Thoracic aorta (tissue), 2 donors: ENCODE data around the gene C4BPB. TPM values are rescaled to one million over a fixed set of nuclear protein-coding genes. Genes with fewer than 3 reads are reported as not detected.

ENCODE experiments used
- ATAC-seq: fragments of 150-250 bp; one replicate; pipeline ENCODE4 v1.8.0; 2017; ENCODE audit warnings: low read depth; ENCODE audit not compliant: insufficient number of reproducible peaks, low FRiP score
- DNase-seq: peaks from one replicate; pipeline ENCODE4 v3.0.0-alpha.2; 2020; ENCODE audit warnings: low spot score
- H3K27ac ChIP-seq, 2 donors: fragments of 200-600 bp; sonication (generic); 1 replicate in 1 of 2; 2 replicates in 1 of 2; pipeline ENCODE4 v1.5.1; 2016; ENCODE audit warnings: mild to moderate bottlenecking in 2 of 2, moderate library complexity in 2 of 2
- H3K27me3 ChIP-seq: fragments of 200-600 bp; sonication (generic); replicated peaks from 2 replicates; pipeline ENCODE4 v1.6.0; 2016; ENCODE audit warnings: mild to moderate bottlenecking; ENCODE audit not compliant: insufficient read depth
- H3K36me3 ChIP-seq: fragments of 200-600 bp; sonication (generic); one replicate; pipeline ENCODE4 v1.5.1; 2016
- H3K4me1 ChIP-seq, 2 donors: fragments of 200-600 bp; sonication (generic); 1 replicate in 1 of 2; 2 replicates in 1 of 2; pipeline versions ENCODE4 v1.5.1 to v1.6.0; 2016; ENCODE audit warnings: low read depth in 2 of 2, mild to moderate bottlenecking in 1 of 2; ENCODE audit not compliant: control insufficient read depth in 1 of 2
- H3K4me3 ChIP-seq: fragments of 200-600 bp; sonication (generic); 2 replicates; pipeline ENCODE4 v1.5.1; 2016; ENCODE audit warnings: mild to moderate bottlenecking
- H3K9me3 ChIP-seq: fragments of 200-600 bp; sonication (generic); 2 replicates; pipeline ENCODE4 v1.5.1; 2016
- CTCF ChIP-seq: fragments of 200-600 bp; sonication (generic); IDR thresholded peaks from one replicate; pipeline ENCODE4 v1.5.1; 2019; ENCODE audit warnings: antibody characterized with exemption
- total RNA-seq, 2 donors: library from RNA; depleted of rRNA; stranded (reverse); fragments of >200 nt; gene quantifications; one replicate each; pipeline versions ENCODE4 v1.1.0 to v1.2.3, GENCODE V29; 2016

C4BPB gene
- total RNA-seq, 2 donors from 2014 or later: 0.54 to 3.7 TPM

GRCh38 chr1:207067665-207068064 is 21.0 kb upstream of the C4BPB start:
- no peak for ATAC-seq
- H3K4me3 ChIP-seq: no peak overlapping the region
- no peak for DNase-seq
- H3K9me3 ChIP-seq: no peaks in the 10 kb centered on the region
- TF ChIP-seq CTCF: no peak
- H3K27ac ChIP-seq: no peak overlapping the region
- no peaks in the 10 kb centered on the region for H3K27me3 ChIP-seq
- H3K36me3 ChIP-seq: peaks cover 18% of the 10 kb centered on the region
- peaks cover 0 to 6% of the 10 kb centered on the region in 2 donors for H3K4me1 ChIP-seq

- Histone ChIP-seq H3K4me1 (peaks cover 0 to 6% of the 10 kb centered on the region in 2 donors), H3K9me3 (no peaks in the 10 kb centered on the region), H3K27me3 (no peaks in the 10 kb centered on the region), H3K36me3 (peaks cover 9% of the 10 kb centered on the region), H3K4me3 (no peak overlapping the region), H3K27ac (no peak overlapping the region)
- ATAC-seq: no peak
- TF ChIP-seq CTCF: no peak
- DNase-seq: no peak
Measured at GRCh38 chr1:207069061-207069460, 19.6 kb upstream of the C4BPB start.

GRCh38 chr1:207069858-207070506 is 18.7 kb upstream of the C4BPB start:
- peaks cover 9% of the 10 kb centered on the region for H3K36me3 ChIP-seq
- no peak for TF ChIP-seq CTCF
- H3K4me1 ChIP-seq: no peaks in the 10 kb centered on the region
- no peak overlapping the region for H3K27ac ChIP-seq
- no peaks in the 10 kb centered on the region for H3K27me3 ChIP-seq
- ATAC-seq (no peak), DNase-seq (no peak)
- no peak overlapping the region for H3K4me3 ChIP-seq
- H3K9me3 ChIP-seq: no peaks in the 10 kb centered on the region

- no peaks in the 10 kb centered on the region for H3K9me3 ChIP-seq
- no peak for TF ChIP-seq CTCF
- ATAC-seq: no peak
- H3K27ac ChIP-seq: no peak overlapping the region
- H3K4me1 ChIP-seq: no peaks in the 10 kb centered on the region
- peaks cover 9% of the 10 kb centered on the region for H3K36me3 ChIP-seq
- no peaks in the 10 kb centered on the region for H3K27me3 ChIP-seq
- DNase-seq: no peak
- H3K4me3 ChIP-seq: no peak overlapping the region
Measured at GRCh38 chr1:207070811-207071210, 17.8 kb upstream of the C4BPB start.

GRCh38 chr1:207071426-207071825 is 17.2 kb upstream of the C4BPB start:
- DNase-seq (no peak), ATAC-seq (no peak)
- H3K9me3 ChIP-seq: no peaks in the 10 kb centered on the region
- H3K27me3 ChIP-seq: no peaks in the 10 kb centered on the region
- peaks cover 9% of the 10 kb centered on the region for H3K36me3 ChIP-seq
- H3K27ac ChIP-seq: no peak overlapping the region
- no peak overlapping the region for H3K4me3 ChIP-seq
- H3K4me1 ChIP-seq: peaks cover 0 to under 1% of the 10 kb centered on the region in 2 donors
- TF ChIP-seq CTCF: no peak
